Endothelial cell of umbilical vein (primary cell): ENCODE measurements around the gene HSD17B7. TPM values are rescaled to one million over a fixed set of nuclear protein-coding genes. Genes with fewer than 3 reads are reported as not detected.
A peak's percentile ranks its signal among the peaks of the same experiment; 100 is the strongest.

Experiments used
- BruUV-seq: library from RNA; stranded (reverse); fragments of 400-500 nt; replicated peaks from 2 replicates; lab custom pipeline; 2021; lab: Mats Ljungman, UMichigan
- CTCF ChIA-PET: fragments of 300-600, 350-600 bp; sonication (Branson Sonifier 250); formaldehyde crosslinking; loops from one replicate; lab custom pipeline; 2021; ENCODE audit warnings: antibody characterized with exemption, inconsistent platforms; lab: Charles Lee
- POLR2A ChIA-PET: fragments of 300-600, 350-600 bp; sonication (Branson Sonifier 250); formaldehyde crosslinking; loops from one replicate; lab custom pipeline; 2021; ENCODE audit warnings: antibody characterized with exemption, inconsistent platforms; lab: Charles Lee
- DNase-seq: peaks from one replicate; pipeline ENCODE4 v3.0.0-alpha.2; 2011; ENCODE audit warnings: low read depth, low spot score
- FAIRE-seq: peaks from 2 replicates; lab custom pipeline; 2011; peaks lifted over from hg19 to GRCh38; lab: Jason Lieb, UNC
- H2AFZ ChIP-seq: 2 replicates; pipeline ENCODE4 v1.6.0; 2012; ENCODE audit warnings: low read depth, low read length, control low read depth, inconsistent platforms
- H3K27ac ChIP-seq: 2 replicates; pipeline ENCODE4 v1.5.1; 2011; ENCODE audit warnings: low read depth, mild to moderate bottlenecking, control low read depth, low read length, moderate library complexity; ENCODE audit not compliant: insufficient read depth
- H3K27me3 ChIP-seq, 2 experiments: 2 replicates each; pipeline versions ENCODE4 v1.6.0 to v1.6.1; 2011; ENCODE audit warnings: low read length in 2 of 2, mixed read lengths in 1 of 2; ENCODE audit not compliant: control insufficient read depth in 2 of 2, insufficient read depth in 2 of 2
- H3K36me3 ChIP-seq, 2 experiments: 2 replicates in 1 of 2; 3 replicates in 1 of 2; pipeline ENCODE4 v1.5.1; 2011; ENCODE audit warnings: low read length in 2 of 2, mild to moderate bottlenecking in 1 of 2, moderate library complexity in 1 of 2; ENCODE audit not compliant: control insufficient read depth in 2 of 2, insufficient read depth in 2 of 2; ENCODE audit errors: extremely low read depth in 1 of 2
- H3K4me1 ChIP-seq: 3 replicates; pipeline ENCODE4 v1.5.1; 2011; ENCODE audit warnings: mild to moderate bottlenecking, low read length; ENCODE audit not compliant: control insufficient read depth, insufficient read depth; ENCODE audit errors: extremely low read depth
- H3K4me2 ChIP-seq: 2 replicates; pipeline ENCODE4 v1.6.1; 2011; ENCODE audit warnings: low read length, control low read depth, mixed read lengths; ENCODE audit not compliant: insufficient read depth
- H3K4me3 ChIP-seq, 3 experiments: fragments of 200-600 bp in 1 of 3; sonication (generic), shearing (Covaris generic) in 1 of 3; replicated peaks in 1 of 3; 2 replicates each; pipeline ENCODE4 v1.5.1; 2011 to 2016; ENCODE audit warnings: control low read depth in 3 of 3, low read length in 3 of 3, mild to moderate bottlenecking in 2 of 3, inconsistent platforms in 1 of 3, low read depth in 1 of 3, moderate library complexity in 1 of 3; ENCODE audit not compliant: insufficient read depth in 1 of 3
- H3K79me2 ChIP-seq: 2 replicates; pipeline ENCODE4 v1.6.0; 2012; ENCODE audit warnings: low read length, inconsistent platforms; ENCODE audit not compliant: control insufficient read depth, insufficient read depth
- H3K9ac ChIP-seq: replicated peaks from 2 replicates; pipeline ENCODE3; 2011; ENCODE audit warnings: low read length, control low read depth; ENCODE audit not compliant: insufficient read depth; ENCODE audit errors: extremely low read depth
- H3K9me1 ChIP-seq: replicated peaks from 3 replicates; pipeline ENCODE4 v1.6.0; 2011; ENCODE audit warnings: mild to moderate bottlenecking, low read length; ENCODE audit not compliant: control insufficient read depth, insufficient read depth; ENCODE audit errors: extremely low read depth
- H3K9me3 ChIP-seq: replicated peaks from 2 replicates; pipeline ENCODE4 v1.5.1; 2012; ENCODE audit warnings: low read length, inconsistent platforms; ENCODE audit not compliant: control insufficient read depth, insufficient read depth
- H4K20me1 ChIP-seq: replicated peaks from 2 replicates; pipeline ENCODE3; 2011; ENCODE audit warnings: mild to moderate bottlenecking, low read length; ENCODE audit not compliant: control insufficient read depth, insufficient read depth; ENCODE audit errors: extremely low read depth
- EZH2 ChIP-seq: IDR thresholded peaks from 2 replicates; pipeline ENCODE4 v1.6.1; 2012; ENCODE audit warnings: borderline replicate concordance, low read depth, mild to moderate bottlenecking, moderate library complexity, low read length, inconsistent platforms; ENCODE audit not compliant: severe bottlenecking
- FOS ChIP-seq: IDR thresholded peaks from 2 replicates; pipeline ENCODE4 v1.6.1; 2011; ENCODE audit warnings: mild to moderate bottlenecking, low read length, moderate library complexity, borderline replicate concordance; ENCODE audit not compliant: insufficient read depth
- GATA2 ChIP-seq: IDR thresholded peaks from 2 replicates; pipeline ENCODE4 v1.7.0; 2011; ENCODE audit warnings: low read depth, mild to moderate bottlenecking, moderate library complexity, mixed read lengths, low read length; ENCODE audit not compliant: insufficient read length, insufficient read depth
- JUN ChIP-seq: IDR thresholded peaks from 2 replicates; pipeline ENCODE4 v1.6.1; 2011; ENCODE audit warnings: borderline replicate concordance, low read depth; ENCODE audit not compliant: insufficient read length, insufficient read depth
- MYC ChIP-seq: IDR thresholded peaks from one replicate; pipeline ENCODE4 v1.6.1; 2011; ENCODE audit warnings: mild to moderate bottlenecking, low read depth, low read length
- POLR2A ChIP-seq: IDR thresholded peaks from 2 replicates; pipeline ENCODE4 v1.6.1; 2012; ENCODE audit warnings: low read depth, mild to moderate bottlenecking, control low read depth, low read length
- POLR2AphosphoS5 ChIP-seq: IDR thresholded peaks from 2 replicates; pipeline ENCODE4 v1.6.1; 2012; ENCODE audit warnings: low read depth, mild to moderate bottlenecking, control low read depth, low read length, moderate library complexity; ENCODE audit not compliant: insufficient read depth
- dilution Hi-C: fragments of 300-500 bp; cut with MboI; formaldehyde crosslinking; loops from one replicate; pipeline ENCODE4 v1.15.0; 2019; ENCODE audit warnings: low sequenced_read_pairs; ENCODE audit not compliant: extremely low pct_ligation_motif_present
- intact Hi-C: fragments of 100-400 bp; cut with micrococcal nuclease; formaldehyde crosslinking; loops from one replicate; pipeline ENCODE4 v1.10.0; 2022
- polyA plus RNA-seq, 4 experiments: library from polyadenylated mRNA; depleted of rRNA in 3 of 4; stranded (reverse) in 3 of 4; unstranded in 1 of 4; fragments of >200 nt; gene quantifications; 2 replicates each; pipeline versions ENCODE4 v1.2.1 to v1.2.3, GENCODE V29; 2011 to 2012; ENCODE audit warnings: missing spikeins in 1 of 4
- total RNA-seq: library from RNA; stranded (reverse); gene quantifications from 2 replicates; pipeline ENCODE4 v1.2.3, GENCODE V29; 2021
- TF ChIP-seq, protein P1 (sequence below), 2 donors: IDR thresholded peaks; 1 replicate in 1 of 2; 2 replicates in 1 of 2; pipeline ENCODE4 v1.5.1; 2011; ENCODE audit warnings: low read length in 2 of 2, mild to moderate bottlenecking in 2 of 2, moderate library complexity in 2 of 2, control low read depth in 1 of 2, inconsistent platforms in 1 of 2, low read depth in 1 of 2; ENCODE audit not compliant: insufficient read depth in 1 of 2; ENCODE audit errors: extremely low read depth in 1 of 2
- TF ChIP-seq, protein P2 (sequence below): IDR thresholded peaks from 2 replicates; pipeline ENCODE4 v1.6.1; 2011; ENCODE audit not compliant: insufficient read depth, insufficient read length

The HSD17B7 gene
- total and polyA plus RNA-seq, 2 donors (not counting 3 experiments of a cell fraction or from before 2014, with no cell fraction given): 17.7 to 26.6 TPM

DNA sequence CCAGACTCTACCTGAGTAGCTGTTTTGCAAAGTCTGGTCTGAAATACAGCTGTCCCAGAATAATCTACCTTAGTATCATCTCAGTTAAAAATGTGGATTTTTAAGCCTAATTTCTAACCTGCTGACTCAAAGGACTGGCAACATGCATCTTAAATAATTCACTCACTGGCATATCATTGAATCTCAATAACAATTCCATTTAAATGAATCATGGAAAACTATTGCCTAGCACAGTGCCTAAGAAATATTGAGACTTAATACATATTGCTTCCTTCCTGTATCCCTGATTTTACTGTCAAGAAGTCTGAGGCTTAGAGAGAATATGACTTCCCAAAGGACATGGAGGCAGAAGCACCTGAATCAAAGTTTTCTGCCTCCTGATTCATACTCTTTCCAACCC lies 67.3 kb downstream of the HSD17B7 start:
- TF ChIP-seq, protein P1, sequence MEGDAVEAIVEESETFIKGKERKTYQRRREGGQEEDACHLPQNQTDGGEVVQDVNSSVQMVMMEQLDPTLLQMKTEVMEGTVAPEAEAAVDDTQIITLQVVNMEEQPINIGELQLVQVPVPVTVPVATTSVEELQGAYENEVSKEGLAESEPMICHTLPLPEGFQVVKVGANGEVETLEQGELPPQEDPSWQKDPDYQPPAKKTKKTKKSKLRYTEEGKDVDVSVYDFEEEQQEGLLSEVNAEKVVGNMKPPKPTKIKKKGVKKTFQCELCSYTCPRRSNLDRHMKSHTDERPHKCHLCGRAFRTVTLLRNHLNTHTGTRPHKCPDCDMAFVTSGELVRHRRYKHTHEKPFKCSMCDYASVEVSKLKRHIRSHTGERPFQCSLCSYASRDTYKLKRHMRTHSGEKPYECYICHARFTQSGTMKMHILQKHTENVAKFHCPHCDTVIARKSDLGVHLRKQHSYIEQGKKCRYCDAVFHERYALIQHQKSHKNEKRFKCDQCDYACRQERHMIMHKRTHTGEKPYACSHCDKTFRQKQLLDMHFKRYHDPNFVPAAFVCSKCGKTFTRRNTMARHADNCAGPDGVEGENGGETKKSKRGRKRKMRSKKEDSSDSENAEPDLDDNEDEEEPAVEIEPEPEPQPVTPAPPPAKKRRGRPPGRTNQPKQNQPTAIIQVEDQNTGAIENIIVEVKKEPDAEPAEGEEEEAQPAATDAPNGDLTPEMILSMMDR (IDR thresholded peaks at IDR 0.05; ENCODE audit: extremely low read depth in 1 of 2, insufficient read depth in 1 of 2, low read depth in 1 of 2, low read length in 2 of 2): no peak
- TF ChIP-seq MYC: no peak
- peak; percentile 70 for TF ChIP-seq FOS
- TF ChIP-seq, protein P2, sequence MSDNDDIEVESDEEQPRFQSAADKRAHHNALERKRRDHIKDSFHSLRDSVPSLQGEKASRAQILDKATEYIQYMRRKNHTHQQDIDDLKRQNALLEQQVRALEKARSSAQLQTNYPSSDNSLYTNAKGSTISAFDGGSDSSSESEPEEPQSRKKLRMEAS: no peak
- TF ChIP-seq JUN: peak; percentile 79
- peak; percentile 33 for TF ChIP-seq POLR2A
- peak; percentile 90 for TF ChIP-seq GATA2
- peak; percentile 24 for TF ChIP-seq POLR2AphosphoS5
- TF ChIP-seq EZH2: no peak
- H3K9ac ChIP-seq: peak overlapping the region; percentile 38
- no TSS peak for BruUV-seq
- POLR2A ChIA-PET: interaction anchor here (4.0 kb wide), 1 partner anchor 16 kb away, joined by 10 read pairs; no protein-coding TSS in a partner anchor
- H3K4me1 ChIP-seq: peaks cover 57% of the 10 kb centered on the region
- intact Hi-C loops (loop anchor here (1.0 kb wide), 1 partner anchor 126 kb away; no protein-coding TSS in a partner anchor), dilution Hi-C loops (loop anchor here (25.0 kb wide), 1 partner anchor 204 kb away; the partner anchor contains the start of gene RGS4)
- H2AFZ ChIP-seq: no peak overlapping the region
- H3K4me3 ChIP-seq: no peak overlapping the region
- DNase-seq (peak; percentile 75), FAIRE-seq (peak; percentile 63)
- H3K4me2 ChIP-seq: peak overlapping the region; percentile 50
- no peaks in the 10 kb centered on the region for H3K79me2 ChIP-seq
- peak overlapping the region; percentile 93 for H3K27ac ChIP-seq
- no peaks in the 10 kb centered on the region for H3K36me3 ChIP-seq
- CTCF ChIA-PET: interaction anchor here (1.6 to 9.7 kb wide), 8 partner anchors 9 to 458 kb away, joined by 3 to 65 read pairs (median 10); partner anchors contain the start of gene RGS4
- H3K9me1 ChIP-seq: no peaks in the 10 kb centered on the region
- no peaks in the 10 kb centered on the region for H3K27me3 ChIP-seq
- no peaks in the 10 kb centered on the region for H4K20me1 ChIP-seq
- no peaks in the 10 kb centered on the region for H3K9me3 ChIP-seq
